ENCODE results near the gene PTGDR2.

The PTGDR2 gene

DNA sequence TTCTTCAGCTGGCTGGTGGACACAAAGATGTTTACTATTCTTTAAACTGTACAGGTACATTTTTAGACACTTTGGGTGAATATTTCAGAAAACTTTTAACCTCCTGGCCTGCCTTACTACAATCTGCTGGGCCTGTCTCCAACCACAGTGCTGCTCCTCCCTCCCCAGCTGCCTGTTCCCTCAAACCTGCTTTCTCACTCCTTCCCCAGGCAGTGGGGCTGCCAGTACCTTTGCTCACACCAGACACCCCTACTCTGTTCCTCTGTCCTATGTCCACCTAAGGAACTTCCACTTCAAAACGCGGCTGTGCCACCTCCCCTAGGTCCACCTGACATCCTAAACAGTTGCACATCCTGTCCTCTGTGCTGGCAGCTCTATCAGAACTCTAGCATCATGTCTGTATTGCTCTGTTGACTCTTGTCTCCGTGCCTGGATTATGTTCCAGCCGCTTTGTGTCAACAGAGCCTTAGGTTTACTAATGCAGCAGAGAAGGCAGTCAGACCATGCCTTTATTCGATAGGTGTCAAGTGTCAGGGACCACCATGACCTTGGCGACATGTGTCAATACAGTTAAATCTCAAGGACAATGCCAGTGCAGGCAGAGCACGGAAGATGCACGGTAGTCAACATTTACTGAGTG is 25.0 kb upstream of the PTGDR2 start:
- H3K4me3 ChIP-seq (ENCODE audit: control insufficient read depth, low read depth, low read length): no peak overlapping the region
- DNase-seq (ENCODE audit: low read depth): no peak
- TF ChIP-seq, protein P1, sequence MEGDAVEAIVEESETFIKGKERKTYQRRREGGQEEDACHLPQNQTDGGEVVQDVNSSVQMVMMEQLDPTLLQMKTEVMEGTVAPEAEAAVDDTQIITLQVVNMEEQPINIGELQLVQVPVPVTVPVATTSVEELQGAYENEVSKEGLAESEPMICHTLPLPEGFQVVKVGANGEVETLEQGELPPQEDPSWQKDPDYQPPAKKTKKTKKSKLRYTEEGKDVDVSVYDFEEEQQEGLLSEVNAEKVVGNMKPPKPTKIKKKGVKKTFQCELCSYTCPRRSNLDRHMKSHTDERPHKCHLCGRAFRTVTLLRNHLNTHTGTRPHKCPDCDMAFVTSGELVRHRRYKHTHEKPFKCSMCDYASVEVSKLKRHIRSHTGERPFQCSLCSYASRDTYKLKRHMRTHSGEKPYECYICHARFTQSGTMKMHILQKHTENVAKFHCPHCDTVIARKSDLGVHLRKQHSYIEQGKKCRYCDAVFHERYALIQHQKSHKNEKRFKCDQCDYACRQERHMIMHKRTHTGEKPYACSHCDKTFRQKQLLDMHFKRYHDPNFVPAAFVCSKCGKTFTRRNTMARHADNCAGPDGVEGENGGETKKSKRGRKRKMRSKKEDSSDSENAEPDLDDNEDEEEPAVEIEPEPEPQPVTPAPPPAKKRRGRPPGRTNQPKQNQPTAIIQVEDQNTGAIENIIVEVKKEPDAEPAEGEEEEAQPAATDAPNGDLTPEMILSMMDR (conservative IDR thresholded peaks at IDR 0.05; ENCODE audit: control insufficient read depth, insufficient read depth, low read depth, low read length): no peak

DNA sequence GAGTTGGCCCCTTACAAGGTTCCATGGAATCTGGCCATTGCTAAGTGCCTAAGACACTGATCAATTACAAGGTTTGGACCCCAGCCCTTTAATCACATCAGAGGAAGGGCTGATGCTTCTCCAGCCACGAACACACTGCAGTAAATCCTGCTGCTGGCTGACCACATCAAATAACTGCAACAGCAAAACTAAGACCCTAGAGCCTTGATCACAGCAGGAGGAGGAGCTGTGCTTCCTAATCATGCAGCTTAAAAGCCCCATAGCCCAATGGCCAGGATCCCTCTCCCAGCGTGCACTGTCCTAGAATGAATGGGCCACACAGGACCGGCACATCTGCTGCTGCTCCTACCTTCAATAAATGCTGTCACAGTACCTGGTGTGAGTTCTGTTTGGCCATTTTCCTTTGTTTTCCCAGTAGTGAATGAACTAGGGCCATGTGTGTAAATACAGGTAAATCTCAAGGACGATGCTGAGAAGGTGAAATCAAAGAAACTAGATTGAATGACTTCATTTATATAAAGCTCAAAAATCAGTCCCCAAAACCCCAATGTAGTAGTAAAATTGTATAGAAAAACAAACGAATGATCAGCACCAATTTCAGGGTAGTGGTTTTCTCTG is 24.3 kb upstream of the PTGDR2 start:
- no peak overlapping the region for H3K4me3 ChIP-seq (ENCODE audit: control insufficient read depth, low read depth, low read length)
- TF ChIP-seq, protein P1 (conservative IDR thresholded peaks at IDR 0.05; ENCODE audit: control insufficient read depth, insufficient read depth, low read depth, low read length): no peak
- no peak for DNase-seq (ENCODE audit: low read depth)

- TF ChIP-seq, protein P1 (conservative IDR thresholded peaks at IDR 0.05; ENCODE audit: control insufficient read depth, insufficient read depth, low read depth, low read length): no peak
Observed at GRCh38 chr11:60879104-60879503, 23.4 kb upstream of the PTGDR2 start.

DNA sequence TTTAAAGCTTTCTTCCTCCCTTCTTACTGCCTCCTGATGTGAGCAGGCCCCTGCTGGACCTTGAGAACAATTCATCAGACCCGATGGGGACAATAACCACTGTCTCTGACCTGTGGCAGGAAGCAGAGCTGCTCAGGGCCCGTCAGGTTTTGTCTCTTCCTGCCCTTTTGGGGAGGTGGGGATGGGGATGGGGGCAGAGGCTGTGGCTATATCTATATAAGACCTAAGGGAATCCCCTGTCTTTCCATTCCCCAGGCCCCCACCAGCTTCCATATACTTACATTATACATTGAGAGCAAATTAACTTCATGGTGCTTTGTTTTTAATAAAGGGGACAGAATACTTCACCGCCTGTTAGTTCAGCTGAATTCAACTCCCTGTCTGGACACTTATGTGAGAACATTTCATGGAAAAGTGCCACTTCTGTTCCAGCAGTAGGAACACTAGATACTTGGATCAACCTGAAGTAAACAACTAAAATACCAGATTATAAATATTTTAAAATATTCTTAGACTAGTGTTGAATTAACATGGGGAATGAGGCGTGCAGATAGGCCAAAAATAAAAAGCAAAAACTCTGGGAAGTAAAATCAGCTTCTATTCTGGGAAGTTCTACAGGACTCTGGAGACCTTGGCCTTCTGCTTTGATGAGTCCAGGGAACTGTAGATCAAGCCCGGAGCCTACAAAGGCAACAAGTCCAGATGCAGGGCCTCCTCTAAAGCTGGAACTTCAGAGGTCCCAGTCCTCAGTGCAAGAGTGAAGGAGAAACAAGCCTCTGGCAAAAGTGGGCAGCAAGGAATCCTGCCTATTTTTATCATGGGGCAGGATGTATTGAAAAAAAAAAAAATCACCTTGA is 22.7 kb upstream of the PTGDR2 start:
- H3K4me3 ChIP-seq (ENCODE audit: control insufficient read depth, low read depth, low read length): no peak overlapping the region
- DNase-seq (ENCODE audit: low read depth): no peak
- TF ChIP-seq, protein P1 (conservative IDR thresholded peaks at IDR 0.05; ENCODE audit: control insufficient read depth, insufficient read depth, low read depth, low read length): no peak

More at GRCh38 chr11:60879104-60879503, 23.4 kb upstream of the PTGDR2 start:
- H3K4me3 ChIP-seq (ENCODE audit: control insufficient read depth, low read depth, low read length): no peak overlapping the region
- DNase-seq (ENCODE audit: low read depth): no peak

DNA sequence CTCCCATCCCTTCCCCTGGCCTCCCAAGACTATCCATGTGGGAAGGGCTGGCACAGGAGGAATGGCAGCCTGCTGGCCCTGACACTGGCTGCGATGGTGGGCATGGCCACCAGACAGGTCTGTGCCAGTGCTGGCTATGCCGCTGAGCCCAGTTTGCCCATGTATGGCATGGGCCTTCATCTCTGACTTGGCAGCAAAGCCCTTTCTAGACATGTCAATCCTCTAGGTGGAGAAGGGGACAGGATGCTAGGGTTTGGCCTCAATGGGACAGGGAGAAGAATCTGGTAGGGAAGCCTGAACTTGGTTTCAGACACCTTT is 20.4 kb upstream of the PTGDR2 start:
- TF ChIP-seq, protein P1 (conservative IDR thresholded peaks at IDR 0.05; ENCODE audit: control insufficient read depth, insufficient read depth, low read depth, low read length): no peak
- no peak for DNase-seq (ENCODE audit: low read depth)
- no peak overlapping the region for H3K4me3 ChIP-seq (ENCODE audit: control insufficient read depth, low read depth, low read length)

GRCh38 chr11:60875366-60876167 is 19.8 kb upstream of the PTGDR2 start:
- H3K4me3 ChIP-seq (ENCODE audit: control insufficient read depth, low read depth, low read length): no peak overlapping the region
- TF ChIP-seq, protein P1 (conservative IDR thresholded peaks at IDR 0.05; ENCODE audit: control insufficient read depth, insufficient read depth, low read depth, low read length): no peak
- no peak for DNase-seq (ENCODE audit: low read depth)
